HG03280 (cell line): ENCODE data around the gene MBD3L4.
"Not testable (repeated sequence)": the region's sequence is repeated elsewhere in the genome, so short reads cannot be mapped to it uniquely, and the experiment has no call there.

Source experiments
- ATAC-seq: cut with Tn5 transposase; IDR thresholded peaks from one replicate; pipeline ENCODE4 v1.9.1; 2021; ENCODE audit warnings: mild to moderate bottlenecking, moderate library complexity; ENCODE audit not compliant: unreplicated experiment

Gene MBD3L4

GRCh38 chr19:7051421-7051820 is 11.4 kb upstream of the MBD3L4 start:
- not testable (repeated sequence) for ATAC-seq

- ATAC-seq = not testable (repeated sequence)
These were observed 9.0 kb upstream of the MBD3L4 start, which contains the start of gene MBD3L2 for GRCh38 chr19:7049021-7049420. MBD3L2 (plus strand) TSS chr19:7049321; CDS start chr19:7049374, 53 bp downstream.

GRCh38 chr19:7041563-7041962 is 1.6 kb upstream of the MBD3L4 start:
- ATAC-seq = not testable (repeated sequence)

- not testable (repeated sequence) for ATAC-seq
These were observed 9.7 kb downstream of the MBD3L4 start, which contains the start of gene MBD3L5 for GRCh38 chr19:7030278-7030677. MBD3L5 (plus strand) TSS chr19:7030578; CDS start chr19:7030612, 34 bp downstream.

GRCh38 chr19:7028790-7029189 is 11.2 kb downstream of the MBD3L4 start:
- ATAC-seq = not testable (repeated sequence)

GRCh38 chr19:7021331-7021730 is 18.6 kb downstream of the MBD3L4 start, which contains the start of gene MBD3L2B:
MBD3L2B (minus strand) TSS chr19:7021431; CDS start chr19:7021397, 34 bp downstream.
- ATAC-seq = not testable (repeated sequence)

- no peak for ATAC-seq
These were observed 21.2 kb downstream of the MBD3L4 start for GRCh38 chr19:7018828-7019227.

GRCh38 chr19:7013678-7014077 is 26.3 kb downstream of the MBD3L4 start:
- no peak for ATAC-seq

GRCh38 chr19:7010722-7011593 is 29.0 kb downstream of the MBD3L4 start:
- ATAC-seq = no peak

- no peak for ATAC-seq
These were observed 32.1 kb downstream of the MBD3L4 start for GRCh38 chr19:7007859-7008258.

GRCh38 chr19:7006135-7006704 is 33.8 kb downstream of the MBD3L4 start:
- no peak for ATAC-seq

GRCh38 chr19:7004313-7004931 is 35.6 kb downstream of the MBD3L4 start:
- ATAC-seq = no peak

GRCh38 chr19:7000816-7001215 is 39.2 kb downstream of the MBD3L4 start:
- ATAC-seq = no peak

- ATAC-seq = no peak
These were observed 39.6 kb downstream of the MBD3L4 start for GRCh38 chr19:7000333-7000732.

GRCh38 chr19:6999933-7000332 is 40.0 kb downstream of the MBD3L4 start:
- no peak for ATAC-seq

- no peak for ATAC-seq
These were observed 42.1 kb downstream of the MBD3L4 start for GRCh38 chr19:6997679-6998445.

- ATAC-seq = no peak
These were observed 43.2 kb downstream of the MBD3L4 start for GRCh38 chr19:6996810-6997209.

- ATAC-seq = no peak
These were observed 44.9 kb downstream of the MBD3L4 start for GRCh38 chr19:6995054-6995453.

GRCh38 chr19:6988257-6988656 is 51.7 kb downstream of the MBD3L4 start:
- no peak for ATAC-seq

- ATAC-seq = no peak
These were observed 52.1 kb downstream of the MBD3L4 start for GRCh38 chr19:6987850-6988249.
